Spleen (tissue), 11 donors: Measurements from ENCODE around the gene SHISA2. TPM values are rescaled to one million over a fixed set of nuclear protein-coding genes. Genes with fewer than 3 reads are reported as not detected.
A peak's percentile ranks its signal among the peaks of the same experiment; 100 is the strongest.
"Not testable (repeated sequence)": the region's sequence is repeated elsewhere in the genome, so short reads cannot be mapped to it uniquely, and the experiment has no call there.

ENCODE experiments used
- DNase-seq: peaks from one replicate; pipeline ENCODE4 v3.0.0-alpha.2; 2020
- H3K27ac ChIP-seq, 8 donors: fragments of 200-600 bp; sonication (generic) in 7 of 8; 1 replicate in 4 of 8; 2 replicates in 4 of 8; pipeline versions ENCODE4 v1.5.0 to v1.8.0; 2016 to 2021; ENCODE audit warnings: inconsistent platforms in 4 of 8, mild to moderate bottlenecking in 4 of 8, moderate library complexity in 1 of 8
- H3K27me3 ChIP-seq, 7 donors: fragments of 200-600 bp; sonication (generic) in 6 of 7; replicated peaks in 1 of 7; 1 replicate in 4 of 7; 2 replicates in 3 of 7; pipeline versions ENCODE4 v1.5.0 to v1.8.0; 2016 to 2021; ENCODE audit warnings: inconsistent platforms in 3 of 7, mild to moderate bottlenecking in 1 of 7
- H3K36me3 ChIP-seq, 6 donors: fragments of 200-600 bp; sonication (generic) in 5 of 6; 1 replicate in 4 of 6; 2 replicates in 2 of 6; pipeline versions ENCODE4 v1.5.0 to v1.8.0; 2016 to 2021; ENCODE audit warnings: inconsistent platforms in 2 of 6
- H3K4me1 ChIP-seq, 6 donors: fragments of 200-600 bp; sonication (generic) in 5 of 6; 1 replicate in 3 of 6; 2 replicates in 3 of 6; pipeline versions ENCODE4 v1.5.0 to v1.8.0; 2016 to 2021; ENCODE audit warnings: inconsistent platforms in 3 of 6
- H3K4me3 ChIP-seq, 8 donors: fragments of 200-600 bp; sonication (generic) in 7 of 8; 1 replicate in 4 of 8; 2 replicates in 4 of 8; pipeline versions ENCODE4 v1.5.0 to v1.8.0; 2016 to 2021; ENCODE audit warnings: inconsistent platforms in 4 of 8, mild to moderate bottlenecking in 4 of 8, moderate library complexity in 2 of 8
- H3K9me3 ChIP-seq, 8 donors: fragments of 200-600 bp; sonication (generic) in 7 of 8; 1 replicate in 4 of 8; 2 replicates in 4 of 8; pipeline versions ENCODE4 v1.5.0 to v1.8.0; 2016 to 2021; ENCODE audit warnings: inconsistent platforms in 4 of 8
- POLR2A ChIP-seq, 3 donors: fragments of 450-650 bp; IDR thresholded peaks; one replicate each; pipeline ENCODE4 v1.5.1; 2017; ENCODE audit warnings: antibody characterized with exemption in 3 of 3, mild to moderate bottlenecking in 1 of 3
- POLR2AphosphoS5 ChIP-seq, 3 donors: sonication (generic); formaldehyde crosslinking; IDR thresholded peaks; one replicate each; pipeline ENCODE4 v1.5.1; 2017; ENCODE audit warnings: antibody characterized with exemption in 3 of 3
- WGBS, 5 donors: extraction: QIAGEN DNeasy Blood & Tissue Kit in 3 of 5; methylation state at CpG; one replicate each; pipeline versions ENCODE4 v1.1.5 to v1.1.7; 2013 to 2018; 5-methylcytosine and 5-hydroxymethylcytosine counted together
- intact Hi-C: fragments of 100-400 bp; cut with DNase I; formaldehyde crosslinking; loops from one replicate; pipeline ENCODE4 v1.15.0; 2023; ENCODE audit warnings: low total_unique reads
- polyA plus RNA-seq, 3 donors: library from polyadenylated mRNA; stranded (reverse); fragments of 200-250 nt; gene quantifications; one replicate each; pipeline ENCODE4 v1.2.1, GENCODE V29; 2013
- total RNA-seq, 7 donors: library from RNA; depleted of rRNA in 3 of 7; stranded (reverse); fragments of >200 nt in 3 of 7; fragmentation: NEBNext Ultra II Directional in 4 of 7; extraction: Animal tissue kit (Norgen Biotek cat#: 25700) in 4 of 7; gene quantifications; one replicate each; pipeline versions ENCODE4 v1.1.0 to v1.2.1, GENCODE V29; 2016 to 2021
- TF ChIP-seq, protein P1 (sequence below), 11 experiments: fragments of 200-600 bp in 7 of 11; fragments of 450-650 bp in 4 of 11; sonication (generic) in 4 of 11; IDR thresholded peaks in 8 of 11; conservative IDR thresholded peaks in 3 of 11; 1 replicate in 7 of 11; 2 replicates in 4 of 11; pipeline versions ENCODE4 v1.4.0 to v1.8.0; 2016 to 2021; ENCODE audit warnings: antibody characterized with exemption in 11 of 11, inconsistent platforms in 4 of 11, mild to moderate bottlenecking in 1 of 11
- donor health status: healthy with polysubstance abuse.
- donor health status: DM: no; HTN: no; CAD: no; lungs with moderate emphysema.
- donor health status: DM: no; HTN: no; CAD: no.
- donor health status: Bipolar disorder and iron deficiency.
- donor health status: healthy.
- donor health status: DM: no; HTN: no; CAD: no.
- donor health status: DM: yes; HTN: yes; CAD: no.

Gene SHISA2
- total and polyA plus RNA-seq, 10 donors = 0.27 to 1.5 (median 0.45) TPM; not detected in 2

GRCh38 chr13:26067601-26068000 lies 15.8 kb upstream of the SHISA2 start:
- TF ChIP-seq, protein P1, sequence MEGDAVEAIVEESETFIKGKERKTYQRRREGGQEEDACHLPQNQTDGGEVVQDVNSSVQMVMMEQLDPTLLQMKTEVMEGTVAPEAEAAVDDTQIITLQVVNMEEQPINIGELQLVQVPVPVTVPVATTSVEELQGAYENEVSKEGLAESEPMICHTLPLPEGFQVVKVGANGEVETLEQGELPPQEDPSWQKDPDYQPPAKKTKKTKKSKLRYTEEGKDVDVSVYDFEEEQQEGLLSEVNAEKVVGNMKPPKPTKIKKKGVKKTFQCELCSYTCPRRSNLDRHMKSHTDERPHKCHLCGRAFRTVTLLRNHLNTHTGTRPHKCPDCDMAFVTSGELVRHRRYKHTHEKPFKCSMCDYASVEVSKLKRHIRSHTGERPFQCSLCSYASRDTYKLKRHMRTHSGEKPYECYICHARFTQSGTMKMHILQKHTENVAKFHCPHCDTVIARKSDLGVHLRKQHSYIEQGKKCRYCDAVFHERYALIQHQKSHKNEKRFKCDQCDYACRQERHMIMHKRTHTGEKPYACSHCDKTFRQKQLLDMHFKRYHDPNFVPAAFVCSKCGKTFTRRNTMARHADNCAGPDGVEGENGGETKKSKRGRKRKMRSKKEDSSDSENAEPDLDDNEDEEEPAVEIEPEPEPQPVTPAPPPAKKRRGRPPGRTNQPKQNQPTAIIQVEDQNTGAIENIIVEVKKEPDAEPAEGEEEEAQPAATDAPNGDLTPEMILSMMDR (IDR thresholded peaks at IDR 0.05 in 8 of 11, conservative IDR thresholded peaks at IDR 0.05 in 3 of 11) = no peak
- TF ChIP-seq POLR2AphosphoS5 (IDR thresholded peaks at IDR 0.05) = no peak
- TF ChIP-seq POLR2A (IDR thresholded peaks at IDR 0.05) = no peak
- intact Hi-C loops = loop anchor here (10.0 kb wide), 1 partner anchor 243 kb away; no protein-coding TSS in a partner anchor
- WGBS, 5 donors = 88 to 93% (median 90%) methylated on average over 3 of the region's 3 CpGs
- Histone ChIP-seq H3K36me3 (no peaks in the 10 kb centered on the region), H3K9me3 (no peaks in the 10 kb centered on the region), H3K27me3 (peaks cover 0 to 9% (median 0%) of the 10 kb centered on the region in 7 donors), H3K4me3 (no peak overlapping the region), H3K27ac (no peak overlapping the region), H3K4me1 (no peaks in the 10 kb centered on the region)
- no peak for DNase-seq

DNA sequence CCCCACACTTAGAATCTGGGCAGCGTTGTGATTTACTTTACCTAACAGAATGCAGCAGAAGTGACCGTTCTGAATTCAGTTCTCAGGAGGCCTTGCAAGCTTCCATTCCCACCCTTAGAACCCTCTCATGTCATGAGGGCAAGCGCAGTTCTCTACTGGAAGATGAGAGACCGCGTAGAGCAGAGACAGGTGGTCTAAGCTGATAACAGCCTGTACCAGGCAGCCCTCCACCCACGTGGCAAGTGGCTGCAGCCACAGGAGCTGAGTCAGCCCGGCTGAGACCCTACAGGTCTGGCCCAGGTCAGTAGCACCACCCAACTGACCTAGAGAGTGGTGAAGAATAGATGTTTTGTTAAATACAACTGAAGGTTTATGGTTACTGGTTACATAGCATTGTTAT lies 14.7 kb upstream of the SHISA2 start:
- not testable (repeated sequence) for DNase-seq, H3K36me3 ChIP-seq, H3K27me3 ChIP-seq, H3K4me1 ChIP-seq, H3K27ac ChIP-seq, H3K9me3 ChIP-seq, H3K4me3 ChIP-seq
- intact Hi-C loops = loop anchor here (10.0 kb wide), 1 partner anchor 242 kb away; no protein-coding TSS in a partner anchor
- 63 to 77% (median 69%) methylated on average over 7 of the region's 7 CpGs for WGBS, 5 donors

- no peak for DNase-seq
- H3K27me3 ChIP-seq = peaks cover 0 to 7% (median 0%) of the 10 kb centered on the region in 7 donors
- no peak overlapping the region for H3K27ac ChIP-seq
- no peak overlapping the region for H3K4me3 ChIP-seq
- no peaks in the 10 kb centered on the region for H3K36me3 ChIP-seq
- no peaks in the 10 kb centered on the region for H3K9me3 ChIP-seq
- 54 to 60% (median 57%) methylated on average over 5 of the region's 5 CpGs for WGBS, 5 donors
- intact Hi-C loops = loop anchor here (5.0 to 10.0 kb wide), 2 partner anchors 238 to 486 kb away; no protein-coding TSS in a partner anchor
- no peaks in the 10 kb centered on the region for H3K4me1 ChIP-seq
- no peak for TF ChIP-seq POLR2A (IDR thresholded peaks at IDR 0.05)
- TF ChIP-seq, protein P1 (IDR thresholded peaks at IDR 0.05 in 8 of 11, conservative IDR thresholded peaks at IDR 0.05 in 3 of 11) = peak in 9 of 11 experiments; percentile 35 to 56 (median 44)
These were observed 11.1 kb upstream of the SHISA2 start for GRCh38 chr13:26062853-26063444.

DNA sequence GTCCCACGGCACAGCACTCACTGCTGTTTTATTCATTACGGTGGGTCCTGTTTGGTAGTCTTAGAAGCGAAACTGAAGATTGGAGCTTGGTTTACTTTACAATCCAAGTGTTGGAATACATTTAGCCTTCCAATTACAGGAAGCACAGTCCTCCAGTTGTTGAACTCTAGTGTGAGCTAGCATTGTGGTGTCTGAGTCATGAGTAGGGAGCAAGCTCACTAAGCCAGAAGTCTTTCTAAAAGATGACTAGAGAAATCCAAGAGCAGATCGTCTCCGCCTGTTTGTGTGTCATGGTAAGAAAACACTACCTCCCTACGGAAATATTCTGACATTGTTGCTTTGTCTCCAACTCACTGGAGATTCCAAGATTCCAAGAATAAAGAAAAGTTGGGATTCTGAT lies 10.1 kb upstream of the SHISA2 start:
- no peak for DNase-seq
- TF ChIP-seq POLR2A (IDR thresholded peaks at IDR 0.05) (no peak), POLR2AphosphoS5 (IDR thresholded peaks at IDR 0.05) (no peak)
- 83 to 95% (median 89%) methylated on average over 6 of the region's 6 CpGs for WGBS, 5 donors
- Histone ChIP-seq H3K4me1 (no peaks in the 10 kb centered on the region), H3K4me3 (no peak overlapping the region), H3K27me3 (peaks cover 0 to 16% (median 0%) of the 10 kb centered on the region in 7 donors), H3K36me3 (no peaks in the 10 kb centered on the region), H3K9me3 (no peaks in the 10 kb centered on the region), H3K27ac (no peak overlapping the region)
- intact Hi-C loops = loop anchor here (5.0 to 10.0 kb wide), 2 partner anchors 237 to 485 kb away; no protein-coding TSS in a partner anchor

DNA sequence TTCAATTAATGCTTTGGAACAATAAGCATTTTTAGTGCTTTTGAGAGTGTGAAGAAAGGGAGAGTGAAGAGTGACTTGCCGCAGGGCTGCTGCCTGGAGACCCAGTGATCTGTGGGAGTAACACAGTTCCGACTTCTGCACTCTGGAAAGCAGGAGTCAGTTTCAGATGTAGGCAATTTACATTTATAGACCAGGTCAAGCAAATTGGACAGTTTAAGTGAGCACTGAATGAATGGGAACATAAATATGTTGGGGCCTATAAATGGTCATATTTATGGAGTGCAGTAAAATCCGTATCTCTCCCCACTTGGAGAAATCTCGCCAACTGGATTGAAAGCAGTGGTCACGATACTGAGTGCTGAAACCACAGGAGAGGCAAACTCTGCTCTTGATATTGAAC lies 9.4 kb upstream of the SHISA2 start:
- WGBS, 5 donors = 77 to 89% (median 79%) methylated on average over 5 of the region's 5 CpGs
- no peaks in the 10 kb centered on the region for H3K36me3 ChIP-seq
- peaks cover 0 to 16% (median 0%) of the 10 kb centered on the region in 7 donors for H3K27me3 ChIP-seq
- no peak overlapping the region for H3K27ac ChIP-seq
- TF ChIP-seq POLR2A (IDR thresholded peaks at IDR 0.05) = no peak
- TF ChIP-seq, protein P1 (IDR thresholded peaks at IDR 0.05 in 8 of 11, conservative IDR thresholded peaks at IDR 0.05 in 3 of 11) = no peak
- TF ChIP-seq POLR2AphosphoS5 (IDR thresholded peaks at IDR 0.05) = no peak
- H3K9me3 ChIP-seq = no peaks in the 10 kb centered on the region
- H3K4me3 ChIP-seq = no peak overlapping the region
- H3K4me1 ChIP-seq = no peaks in the 10 kb centered on the region
- no peak for DNase-seq
- intact Hi-C loops = loop anchor here (5.0 to 10.0 kb wide), 2 partner anchors 236 to 484 kb away; no protein-coding TSS in a partner anchor
